Activated CD8-positive, alpha-beta memory T cell treated with anti-CD3 and anti-CD28 coated beads for 36 hours (primary cell): Measurements from ENCODE around the gene GOLGA3. TPM values are rescaled to one million over a fixed set of nuclear protein-coding genes. Genes with fewer than 3 reads are reported as not detected.

Experiments used
- CTCF ChIA-PET: fragments of 350-600 bp; sonication (Branson Sonifier 250); formaldehyde crosslinking; loops from one replicate; lab custom pipeline; 2021; ENCODE audit warnings: antibody characterized with exemption; lab: Charles Lee
- POLR2A ChIA-PET: fragments of 350-600 bp; sonication (Branson Sonifier 250); formaldehyde crosslinking; loops from one replicate; lab custom pipeline; 2021; ENCODE audit warnings: antibody characterized with exemption; lab: Charles Lee
- total RNA-seq, 2 experiments: library from RNA; stranded (reverse); gene quantifications; one replicate each; pipeline ENCODE4 v1.2.3, GENCODE V29; 2021

The GOLGA3 gene
- total RNA-seq, 2 experiments from 2014 or later = 64.7 to 66.2 TPM

- ChIA-PET CTCF (no interaction called here), POLR2A (no interaction called here)
Measured at GRCh38 chr12:132739600-132740312, 88.9 kb downstream of the GOLGA3 start.

- ChIA-PET CTCF (interaction anchor here (0.6 kb wide), 1 partner anchor 75 kb away, joined by 3 read pairs; no protein-coding TSS in a partner anchor), POLR2A (no interaction called here)
Measured at GRCh38 chr12:132736913-132737312, 91.8 kb downstream of the GOLGA3 start.

- CTCF ChIA-PET = interaction anchor here (0.6 kb wide), 1 partner anchor 75 kb away, joined by 3 read pairs; no protein-coding TSS in a partner anchor
- POLR2A ChIA-PET = no interaction called here
Measured at GRCh38 chr12:132736378-132736777, 92.3 kb downstream of the GOLGA3 start.

GRCh38 chr12:132735496-132735895 is 93.2 kb downstream of the GOLGA3 start:
- CTCF ChIA-PET = no interaction called here

GRCh38 chr12:132734206-132734605 is 94.5 kb downstream of the GOLGA3 start:
- ChIA-PET CTCF (interaction anchor here (1.0 kb wide), 1 partner anchor 20 kb away, joined by 3 read pairs; no protein-coding TSS in a partner anchor), POLR2A (no interaction called here)

More at GRCh38 chr12:132735496-132735895, 93.2 kb downstream of the GOLGA3 start:
- POLR2A ChIA-PET = no interaction called here

- ChIA-PET CTCF (interaction anchor here (1.8 kb wide), 1 partner anchor 10 kb away, joined by 4 read pairs; no protein-coding TSS in a partner anchor), POLR2A (no interaction called here)
Measured at GRCh38 chr12:132731574-132731973, 97.1 kb downstream of the GOLGA3 start.

- CTCF ChIA-PET = interaction anchor here (0.8 kb wide), 1 partner anchor 21 kb away, joined by 3 read pairs; no protein-coding TSS in a partner anchor
- POLR2A ChIA-PET = no interaction called here
Measured at GRCh38 chr12:132730353-132730752, 98.3 kb downstream of the GOLGA3 start.

GRCh38 chr12:132729541-132730320 is 98.9 kb downstream of the GOLGA3 start:
- ChIA-PET POLR2A (interaction anchor here (0.6 kb wide), 1 partner anchor 14 kb away, joined by 3 read pairs; no protein-coding TSS in a partner anchor), CTCF (interaction anchor here (0.8 to 0.9 kb wide), 2 partner anchors 20 to 53 kb away, joined by 3 read pairs; no protein-coding TSS in a partner anchor)

GRCh38 chr12:132728502-132728901 is 100.2 kb downstream of the GOLGA3 start:
- CTCF ChIA-PET = interaction anchor here (0.9 kb wide), 1 partner anchor 52 kb away, joined by 3 read pairs; no protein-coding TSS in a partner anchor

GRCh38 chr12:132727091-132727794 is 101.4 kb downstream of the GOLGA3 start:
- ChIA-PET POLR2A (interaction anchor here (0.5 kb wide), 1 partner anchor 19 kb away, joined by 7 read pairs; no protein-coding TSS in a partner anchor), CTCF (no interaction called here)

More at GRCh38 chr12:132728502-132728901, 100.2 kb downstream of the GOLGA3 start:
- POLR2A ChIA-PET = no interaction called here

GRCh38 chr12:132726386-132726785 is 102.3 kb downstream of the GOLGA3 start:
- CTCF ChIA-PET = no interaction called here

GRCh38 chr12:132724506-132725241 is 104.0 kb downstream of the GOLGA3 start:
- ChIA-PET POLR2A (interaction anchor here (0.7 kb wide), 1 partner anchor 17 kb away, joined by 4 read pairs; no protein-coding TSS in a partner anchor), CTCF (no interaction called here)

More at GRCh38 chr12:132726386-132726785, 102.3 kb downstream of the GOLGA3 start:
- POLR2A ChIA-PET = no interaction called here

- CTCF ChIA-PET = no interaction called here
- POLR2A ChIA-PET = interaction anchor here (0.7 kb wide), 1 partner anchor 18 kb away, joined by 4 read pairs; no protein-coding TSS in a partner anchor
Measured at GRCh38 chr12:132723764-132724140, 104.9 kb downstream of the GOLGA3 start.

GRCh38 chr12:132723015-132723763 is 105.5 kb downstream of the GOLGA3 start:
- ChIA-PET POLR2A (interaction anchor here (0.6 kb wide), 1 partner anchor 39 kb away, joined by 3 read pairs; no protein-coding TSS in a partner anchor), CTCF (interaction anchor here (0.7 kb wide), 1 partner anchor 9 kb away, joined by 3 read pairs; no protein-coding TSS in a partner anchor)

- CTCF ChIA-PET = no interaction called here
Measured at GRCh38 chr12:132720606-132721345, 107.9 kb downstream of the GOLGA3 start.

GRCh38 chr12:132719954-132720324 is 108.7 kb downstream of the GOLGA3 start:
- POLR2A ChIA-PET = interaction anchor here (0.7 kb wide), 1 partner anchor 150 kb away, joined by 3 read pairs; no protein-coding TSS in a partner anchor
- CTCF ChIA-PET = no interaction called here

More at GRCh38 chr12:132720606-132721345, 107.9 kb downstream of the GOLGA3 start:
- POLR2A ChIA-PET = interaction anchor here (0.7 kb wide), 1 partner anchor 151 kb away, joined by 3 read pairs; no protein-coding TSS in a partner anchor
